HPDE6-E6E7 (cell line): ENCODE results near the gene SLC25A45.

Source experiments
- DNase-seq: peaks from one replicate; pipeline ENCODE4 v3.0.0; 2011; ENCODE audit warnings: missing footprints; ENCODE audit errors: extremely low spot score

Gene SLC25A45

GRCh38 chr11:65386307-65387140 lies 4.1 kb upstream of the SLC25A45 start, which contains the start of gene FRMD8:
Gene FRMD8, plus strand, starts transcription at chr11:65386637. Its CDS starts 400 bp downstream, at chr11:65387037.
- peak; percentile 84 for DNase-seq

- DNase-seq = no peak
Measured at GRCh38 chr11:65384301-65384889, 1.9 kb upstream of the SLC25A45 start.

- no peak for DNase-seq
Measured at GRCh38 chr11:65383778-65384177, 1.3 kb upstream of the SLC25A45 start.

GRCh38 chr11:65382804-65383368 lies 440 bp upstream of the SLC25A45 start:
- no peak for DNase-seq

GRCh38 chr11:65381716-65382032 lies 772 bp downstream of the SLC25A45 start:
- peak; percentile 62 for DNase-seq

GRCh38 chr11:65380460-65381119 lies 1.9 kb downstream of the SLC25A45 start:
- no peak for DNase-seq

- DNase-seq = no peak
Measured at GRCh38 chr11:65379698-65380459, 2.6 kb downstream of the SLC25A45 start.

- no peak for DNase-seq
Measured at GRCh38 chr11:65378928-65379638, 3.4 kb downstream of the SLC25A45 start.

GRCh38 chr11:65378208-65378927 lies 4.1 kb downstream of the SLC25A45 start:
- DNase-seq = no peak

- no peak for DNase-seq
Measured at GRCh38 chr11:65377777-65378176, 4.7 kb downstream of the SLC25A45 start.

GRCh38 chr11:65377036-65377435 lies 5.4 kb downstream of the SLC25A45 start:
- no peak for DNase-seq

GRCh38 chr11:65376138-65376713 lies 6.2 kb downstream of the SLC25A45 start:
- DNase-seq = no peak

GRCh38 chr11:65375012-65375411 lies 7.4 kb downstream of the SLC25A45 start:
- no peak for DNase-seq

GRCh38 chr11:65373839-65374580 lies 8.4 kb downstream of the SLC25A45 start:
- DNase-seq = no peak

- no peak for DNase-seq
Measured at GRCh38 chr11:65370659-65371049, 11.8 kb downstream of the SLC25A45 start.

- peak; percentile 85 for DNase-seq
Measured at GRCh38 chr11:65366340-65366773, 16.1 kb downstream of the SLC25A45 start.

GRCh38 chr11:65363770-65364169 lies 18.7 kb downstream of the SLC25A45 start:
- no peak for DNase-seq

- DNase-seq = no peak
Measured at GRCh38 chr11:65362966-65363365, 19.5 kb downstream of the SLC25A45 start.

- no peak for DNase-seq
Measured at GRCh38 chr11:65362320-65362931, 20.0 kb downstream of the SLC25A45 start.
